BJ (cell line): ENCODE results near the gene DPEP3. TPM values are rescaled to one million over a fixed set of nuclear protein-coding genes. Genes with fewer than 3 reads are reported as not detected.
"Not testable (repeated sequence)": the region's sequence is repeated elsewhere in the genome, so short reads cannot be mapped to it uniquely, and the experiment has no call there.

ENCODE experiments used
- CTCF ChIA-PET: fragments of 350-600 bp; formaldehyde crosslinking; extraction: SDS; loops from one replicate; lab custom pipeline; 2021; ENCODE audit warnings: antibody characterized with exemption, inconsistent platforms; lab: Yijun Ruan, JAX
- POLR2A ChIA-PET: fragments of 300-600 bp; sonication (Branson Sonifier 250); formaldehyde crosslinking; extraction: SDS; loops from one replicate; lab custom pipeline; 2021; ENCODE audit warnings: antibody characterized with exemption; lab: Charles Lee
- DNase-seq: peaks from one replicate; pipeline ENCODE4 v3.0.0-alpha.2; 2011; ENCODE audit warnings: low read depth
- H3K27me3 ChIP-seq: 2 replicates; pipeline ENCODE4 v1.6.0; 2011; ENCODE audit warnings: low read length; ENCODE audit not compliant: control insufficient read depth, insufficient read depth
- H3K36me3 ChIP-seq: 2 replicates; pipeline ENCODE4 v1.5.1; 2011; ENCODE audit warnings: low read length; ENCODE audit not compliant: control insufficient read depth, insufficient read depth
- H3K4me3 ChIP-seq: 2 replicates; pipeline ENCODE4 v1.5.1; 2011; ENCODE audit warnings: low read depth, mild to moderate bottlenecking, control low read depth, low read length
- CTCF ChIP-seq: IDR thresholded peaks from 2 replicates; pipeline ENCODE4 v1.5.1; 2011; ENCODE audit warnings: low read depth, mild to moderate bottlenecking, control low read depth, inconsistent platforms, low read length, moderate library complexity; ENCODE audit not compliant: insufficient read depth
- polyA plus RNA-seq: library from polyadenylated mRNA; depleted of rRNA; stranded (reverse); fragments of >200 nt; gene quantifications from 2 replicates; pipeline ENCODE4 v1.2.3, GENCODE V29; 2011

The DPEP3 gene
- polyA plus RNA-seq, 1 experiment: not detected

DNA sequence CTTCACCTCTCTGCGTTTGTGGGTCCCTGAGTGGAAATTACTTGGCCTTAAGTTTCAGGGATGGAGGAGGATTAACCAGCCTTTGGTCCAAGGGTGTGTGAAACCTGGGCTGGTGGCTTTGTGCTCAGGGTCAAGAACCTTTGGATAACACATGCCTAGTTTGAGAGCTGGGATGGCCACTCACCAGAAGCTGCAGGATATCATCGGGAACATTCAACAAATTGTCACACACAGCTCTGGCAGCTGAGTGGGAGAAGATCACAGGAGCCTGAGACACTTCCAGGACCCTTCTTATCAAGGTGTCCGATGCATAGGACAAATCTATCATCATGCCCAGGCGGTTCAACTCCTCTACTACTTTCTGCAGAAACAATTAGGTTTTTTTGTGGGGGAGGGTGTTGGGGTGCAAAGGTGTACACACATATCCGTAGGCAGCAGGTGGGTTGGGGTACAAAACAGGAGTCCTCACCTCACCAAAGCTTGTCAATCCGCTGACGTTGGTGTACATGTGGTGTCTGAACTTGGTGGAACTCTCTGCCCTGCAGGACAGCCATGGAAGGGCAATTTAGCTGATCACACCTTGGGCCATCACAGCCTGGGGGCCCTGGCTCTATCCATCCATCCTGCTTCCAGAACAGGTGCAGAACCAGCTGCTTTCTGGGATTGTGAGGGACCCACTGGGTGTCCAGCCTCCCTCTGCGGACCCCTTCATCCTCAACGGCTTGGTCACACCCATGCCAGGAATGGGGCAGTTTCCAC lies 2.7 kb downstream of the DPEP3 start:
- no peaks in the 10 kb centered on the region for H3K36me3 ChIP-seq
- H3K4me3 ChIP-seq: no peak overlapping the region
- DNase-seq: no peak
- ChIA-PET POLR2A (no interaction called here), CTCF (interaction anchor here (0.9 to 1.3 kb wide), 3 partner anchors 16 to 95 kb away, joined by 3 to 4 read pairs (median 3); no protein-coding TSS in a partner anchor)
- TF ChIP-seq CTCF: no peak
- H3K27me3 ChIP-seq: peaks cover 13% of the 10 kb centered on the region

DNA sequence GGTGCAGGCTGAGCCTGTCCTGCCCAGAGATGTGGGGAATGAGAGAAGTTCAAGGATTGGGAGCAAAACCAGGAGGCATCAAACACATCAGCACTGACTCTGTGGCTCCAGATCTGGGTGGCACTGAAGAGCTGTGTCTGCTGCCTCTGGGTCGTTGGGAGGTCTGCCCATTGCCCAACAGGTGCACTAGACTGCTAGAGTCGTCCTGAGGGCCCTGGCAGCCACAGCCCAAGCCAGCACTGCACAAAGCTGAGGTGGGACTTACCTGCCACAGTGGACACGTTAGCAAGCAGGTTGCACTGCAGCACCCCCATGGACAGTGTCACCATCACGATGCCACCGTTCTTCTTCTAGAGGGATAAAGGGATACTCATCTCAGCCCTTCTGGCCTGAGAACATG lies 3.3 kb downstream of the DPEP3 start:
- no peak for TF ChIP-seq CTCF
- no peak overlapping the region for H3K4me3 ChIP-seq
- no peak for DNase-seq
- ChIA-PET CTCF (interaction anchor here (1.7 kb wide), 1 partner anchor 88 kb away, joined by 4 read pairs; no protein-coding TSS in a partner anchor), POLR2A (no interaction called here)
- no peaks in the 10 kb centered on the region for H3K36me3 ChIP-seq
- H3K27me3 ChIP-seq: peaks cover 13% of the 10 kb centered on the region

- POLR2A ChIA-PET: no interaction called here
- DNase-seq: no peak
- H3K27me3 ChIP-seq: peaks cover 13% of the 10 kb centered on the region
- H3K4me3 ChIP-seq: no peak overlapping the region
- no peak for TF ChIP-seq CTCF
- CTCF ChIA-PET: interaction anchor here (1.7 kb wide), 1 partner anchor 89 kb away, joined by 4 read pairs; no protein-coding TSS in a partner anchor
- H3K36me3 ChIP-seq: no peaks in the 10 kb centered on the region
Measured at GRCh38 chr16:67976205-67976604, 4.1 kb downstream of the DPEP3 start.

DNA sequence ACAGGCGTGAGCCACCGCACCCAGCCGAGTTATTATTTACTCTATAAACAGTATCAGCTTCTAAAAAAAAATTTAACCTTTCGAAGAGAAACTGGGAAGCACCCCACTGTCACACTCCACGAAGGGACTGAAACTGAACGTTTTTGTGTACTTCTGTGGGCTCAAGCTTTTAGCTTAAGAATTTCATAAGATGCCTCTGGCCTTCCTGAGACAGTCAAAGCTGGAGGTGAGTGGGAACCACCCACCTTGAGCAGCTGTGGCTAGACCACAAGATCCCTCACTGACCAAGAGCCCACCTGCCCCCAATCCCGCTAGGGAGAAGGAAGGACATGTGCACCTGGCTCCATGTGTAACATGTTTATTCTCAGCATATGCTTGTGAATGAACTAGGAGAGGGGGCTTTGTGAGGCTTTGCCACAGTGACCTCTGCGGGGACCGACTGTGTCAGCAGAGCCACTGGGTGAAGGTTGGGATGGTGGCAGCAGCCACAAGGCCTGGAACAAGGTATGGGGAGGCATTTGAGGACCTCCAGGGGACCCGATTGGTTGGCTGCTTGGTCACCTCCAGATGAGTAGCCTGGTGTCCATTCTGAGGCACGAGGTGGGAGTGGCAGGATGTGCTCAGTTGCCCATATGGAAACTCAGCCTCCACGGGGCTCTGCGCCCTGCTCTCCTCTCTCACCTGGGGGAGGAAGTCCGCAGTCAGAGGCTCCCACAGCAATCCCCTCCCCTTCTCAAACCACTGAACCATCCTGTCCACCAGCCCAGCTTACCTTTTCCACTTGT lies 4.8 kb downstream of the DPEP3 start:
- Histone ChIP-seq H3K36me3 (no peaks in the 10 kb centered on the region), H3K27me3 (peaks cover 13% of the 10 kb centered on the region), H3K4me3 (no peak overlapping the region)
- ChIA-PET CTCF (interaction anchor here (1.7 kb wide), 1 partner anchor 89 kb away, joined by 4 read pairs; no protein-coding TSS in a partner anchor), POLR2A (no interaction called here)
- TF ChIP-seq CTCF: no peak
- DNase-seq: no peak

- H3K36me3 ChIP-seq, DNase-seq, H3K4me3 ChIP-seq, H3K27me3 ChIP-seq, POLR2A ChIA-PET: not testable (repeated sequence)
- CTCF ChIA-PET: interaction anchor here (0.9 kb wide), 1 partner anchor 122 kb away, joined by 4 read pairs; no protein-coding TSS in a partner anchor
Measured at GRCh38 chr16:67972285-67972684, 8.0 kb downstream of the DPEP3 start.
